ENCODE data around the gene SALL4.

Gene SALL4

DNA sequence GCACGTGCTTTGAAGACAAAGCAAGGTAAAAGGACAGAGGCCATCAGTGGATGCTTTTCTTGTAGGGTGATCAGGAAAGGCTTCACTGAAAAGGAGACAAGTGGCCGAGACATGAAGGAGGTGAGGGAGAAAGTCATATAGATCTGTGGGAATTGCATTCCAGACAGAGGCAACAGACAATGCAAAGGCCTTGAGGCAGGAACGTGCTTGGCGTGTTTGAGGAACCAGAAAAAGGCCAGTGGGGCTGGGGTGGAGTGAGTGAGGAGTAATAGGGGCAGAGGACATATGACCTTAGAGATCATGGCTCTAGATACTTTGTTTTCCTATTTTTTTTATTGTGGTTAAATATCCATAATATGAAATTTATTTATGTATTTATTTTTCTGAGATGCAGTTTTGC is 10.5 kb upstream of the SALL4 start:
- H3K27me3 ChIP-seq (ENCODE audit: insufficient read depth, poor library complexity, severe bottlenecking), result peaks cover 3% of the 10 kb centered on the region
- H3K4me3 ChIP-seq (replicated peaks; ENCODE audit: insufficient read depth, low read length), result no peak overlapping the region
- DNase-seq (ENCODE audit: low read depth in 1 of 2, low spot score in 1 of 2), result no peak
- no peak overlapping the region for H3K27ac ChIP-seq (replicated peaks)
- TF ChIP-seq, protein P1, sequence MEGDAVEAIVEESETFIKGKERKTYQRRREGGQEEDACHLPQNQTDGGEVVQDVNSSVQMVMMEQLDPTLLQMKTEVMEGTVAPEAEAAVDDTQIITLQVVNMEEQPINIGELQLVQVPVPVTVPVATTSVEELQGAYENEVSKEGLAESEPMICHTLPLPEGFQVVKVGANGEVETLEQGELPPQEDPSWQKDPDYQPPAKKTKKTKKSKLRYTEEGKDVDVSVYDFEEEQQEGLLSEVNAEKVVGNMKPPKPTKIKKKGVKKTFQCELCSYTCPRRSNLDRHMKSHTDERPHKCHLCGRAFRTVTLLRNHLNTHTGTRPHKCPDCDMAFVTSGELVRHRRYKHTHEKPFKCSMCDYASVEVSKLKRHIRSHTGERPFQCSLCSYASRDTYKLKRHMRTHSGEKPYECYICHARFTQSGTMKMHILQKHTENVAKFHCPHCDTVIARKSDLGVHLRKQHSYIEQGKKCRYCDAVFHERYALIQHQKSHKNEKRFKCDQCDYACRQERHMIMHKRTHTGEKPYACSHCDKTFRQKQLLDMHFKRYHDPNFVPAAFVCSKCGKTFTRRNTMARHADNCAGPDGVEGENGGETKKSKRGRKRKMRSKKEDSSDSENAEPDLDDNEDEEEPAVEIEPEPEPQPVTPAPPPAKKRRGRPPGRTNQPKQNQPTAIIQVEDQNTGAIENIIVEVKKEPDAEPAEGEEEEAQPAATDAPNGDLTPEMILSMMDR (IDR thresholded peaks at IDR 0.05; ENCODE audit: insufficient read depth, low read length), result no peak
- no peak for TF ChIP-seq POLR2AphosphoS5 (IDR thresholded peaks at IDR 0.05; ENCODE audit: low read depth)
- no peak for TF ChIP-seq SPI1 (IDR thresholded peaks at IDR 0.05; ENCODE audit: borderline replicate concordance, low read depth)
- no peak for TF ChIP-seq GABPA (IDR thresholded peaks at IDR 0.05; ENCODE audit: low read depth)
- TF ChIP-seq, protein P2, sequence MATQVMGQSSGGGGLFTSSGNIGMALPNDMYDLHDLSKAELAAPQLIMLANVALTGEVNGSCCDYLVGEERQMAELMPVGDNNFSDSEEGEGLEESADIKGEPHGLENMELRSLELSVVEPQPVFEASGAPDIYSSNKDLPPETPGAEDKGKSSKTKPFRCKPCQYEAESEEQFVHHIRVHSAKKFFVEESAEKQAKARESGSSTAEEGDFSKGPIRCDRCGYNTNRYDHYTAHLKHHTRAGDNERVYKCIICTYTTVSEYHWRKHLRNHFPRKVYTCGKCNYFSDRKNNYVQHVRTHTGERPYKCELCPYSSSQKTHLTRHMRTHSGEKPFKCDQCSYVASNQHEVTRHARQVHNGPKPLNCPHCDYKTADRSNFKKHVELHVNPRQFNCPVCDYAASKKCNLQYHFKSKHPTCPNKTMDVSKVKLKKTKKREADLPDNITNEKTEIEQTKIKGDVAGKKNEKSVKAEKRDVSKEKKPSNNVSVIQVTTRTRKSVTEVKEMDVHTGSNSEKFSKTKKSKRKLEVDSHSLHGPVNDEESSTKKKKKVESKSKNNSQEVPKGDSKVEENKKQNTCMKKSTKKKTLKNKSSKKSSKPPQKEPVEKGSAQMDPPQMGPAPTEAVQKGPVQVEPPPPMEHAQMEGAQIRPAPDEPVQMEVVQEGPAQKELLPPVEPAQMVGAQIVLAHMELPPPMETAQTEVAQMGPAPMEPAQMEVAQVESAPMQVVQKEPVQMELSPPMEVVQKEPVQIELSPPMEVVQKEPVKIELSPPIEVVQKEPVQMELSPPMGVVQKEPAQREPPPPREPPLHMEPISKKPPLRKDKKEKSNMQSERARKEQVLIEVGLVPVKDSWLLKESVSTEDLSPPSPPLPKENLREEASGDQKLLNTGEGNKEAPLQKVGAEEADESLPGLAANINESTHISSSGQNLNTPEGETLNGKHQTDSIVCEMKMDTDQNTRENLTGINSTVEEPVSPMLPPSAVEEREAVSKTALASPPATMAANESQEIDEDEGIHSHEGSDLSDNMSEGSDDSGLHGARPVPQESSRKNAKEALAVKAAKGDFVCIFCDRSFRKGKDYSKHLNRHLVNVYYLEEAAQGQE (IDR thresholded peaks at IDR 0.05; ENCODE audit: insufficient replicate concordance, low read depth), result no peak

DNA sequence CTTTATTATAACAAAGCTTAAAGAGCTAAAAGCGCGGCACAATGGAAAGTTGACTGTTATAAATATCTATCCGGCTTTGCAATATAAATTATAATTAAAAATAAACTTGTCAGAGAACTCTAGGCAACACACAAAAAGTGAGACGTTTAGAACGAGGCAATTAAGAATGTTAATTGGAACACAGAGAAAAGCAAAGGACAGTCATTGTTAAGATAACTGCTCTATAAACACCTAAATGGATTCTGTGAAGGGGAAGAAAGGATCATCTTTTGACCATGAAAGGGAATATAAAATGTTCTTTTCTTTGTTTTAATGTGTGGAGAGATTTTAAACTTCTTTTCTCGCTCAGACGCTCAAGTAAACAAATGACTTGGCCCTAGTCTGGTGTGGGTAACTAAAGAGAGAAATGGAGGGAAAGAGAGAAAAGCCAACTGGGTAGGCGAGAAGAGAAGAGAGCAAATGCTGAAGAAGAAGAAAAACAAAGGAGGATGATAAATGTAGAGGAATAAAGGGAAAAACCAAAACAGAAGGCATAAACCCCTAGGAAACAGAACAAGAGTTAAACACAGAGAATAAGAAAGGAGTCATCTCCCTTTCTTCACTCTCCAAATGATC is 9.3 kb upstream of the SALL4 start:
- no peak for TF ChIP-seq GABPA (IDR thresholded peaks at IDR 0.05; ENCODE audit: low read depth)
- no peak for TF ChIP-seq SPI1 (IDR thresholded peaks at IDR 0.05; ENCODE audit: borderline replicate concordance, low read depth)
- TF ChIP-seq, protein P2 (IDR thresholded peaks at IDR 0.05; ENCODE audit: insufficient replicate concordance, low read depth), result no peak
- TF ChIP-seq POLR2AphosphoS5 (IDR thresholded peaks at IDR 0.05; ENCODE audit: low read depth), result no peak
- TF ChIP-seq, protein P1 (IDR thresholded peaks at IDR 0.05; ENCODE audit: insufficient read depth, low read length), result no peak
- Histone ChIP-seq H3K4me3 (replicated peaks; ENCODE audit: insufficient read depth, low read length) (no peak overlapping the region), H3K27me3 (ENCODE audit: insufficient read depth, poor library complexity, severe bottlenecking) (peaks cover 3% of the 10 kb centered on the region), H3K27ac (replicated peaks) (no peak overlapping the region)
- DNase-seq (ENCODE audit: low read depth in 1 of 2, low spot score in 1 of 2), result no peak

DNA sequence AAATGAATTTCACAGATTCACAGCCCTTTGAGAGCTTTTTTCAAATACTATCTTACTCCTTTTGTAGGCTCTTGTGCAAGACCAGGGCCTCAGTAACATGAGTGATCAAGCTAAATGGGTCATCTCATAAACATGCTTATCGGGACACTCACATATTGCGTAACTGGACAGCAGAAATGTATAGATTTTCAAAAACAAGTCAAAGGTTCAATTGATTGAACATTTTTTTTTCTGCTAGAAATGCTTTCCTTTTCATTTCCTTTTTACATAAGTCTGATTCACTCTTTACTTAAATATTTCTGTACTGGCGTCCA is 8.7 kb upstream of the SALL4 start:
- no peak for DNase-seq (ENCODE audit: low read depth in 1 of 2, low spot score in 1 of 2)
- TF ChIP-seq, protein P2 (IDR thresholded peaks at IDR 0.05; ENCODE audit: insufficient replicate concordance, low read depth), result no peak
- TF ChIP-seq, protein P1 (IDR thresholded peaks at IDR 0.05; ENCODE audit: insufficient read depth, low read length), result no peak
- TF ChIP-seq GABPA (IDR thresholded peaks at IDR 0.05; ENCODE audit: low read depth) (no peak), SPI1 (IDR thresholded peaks at IDR 0.05; ENCODE audit: borderline replicate concordance, low read depth) (no peak), POLR2AphosphoS5 (IDR thresholded peaks at IDR 0.05; ENCODE audit: low read depth) (no peak)
- peaks cover 3% of the 10 kb centered on the region for H3K27me3 ChIP-seq (ENCODE audit: insufficient read depth, poor library complexity, severe bottlenecking)
- H3K4me3 ChIP-seq (replicated peaks; ENCODE audit: insufficient read depth, low read length), result no peak overlapping the region
- no peak overlapping the region for H3K27ac ChIP-seq (replicated peaks)

Data from HL-60 (cell line).